ENCODE data around the gene DVL1. TPM values are rescaled to one million over a fixed set of nuclear protein-coding genes. Genes with fewer than 3 reads are reported as not detected.

DVL1 gene
- total RNA-seq (2022; extraction: Qiagen RNA extraction; ENCODE audit: low read depth), result 51.2 to 74.2 TPM (median 71.4 TPM) in 5 replicates

DNA sequence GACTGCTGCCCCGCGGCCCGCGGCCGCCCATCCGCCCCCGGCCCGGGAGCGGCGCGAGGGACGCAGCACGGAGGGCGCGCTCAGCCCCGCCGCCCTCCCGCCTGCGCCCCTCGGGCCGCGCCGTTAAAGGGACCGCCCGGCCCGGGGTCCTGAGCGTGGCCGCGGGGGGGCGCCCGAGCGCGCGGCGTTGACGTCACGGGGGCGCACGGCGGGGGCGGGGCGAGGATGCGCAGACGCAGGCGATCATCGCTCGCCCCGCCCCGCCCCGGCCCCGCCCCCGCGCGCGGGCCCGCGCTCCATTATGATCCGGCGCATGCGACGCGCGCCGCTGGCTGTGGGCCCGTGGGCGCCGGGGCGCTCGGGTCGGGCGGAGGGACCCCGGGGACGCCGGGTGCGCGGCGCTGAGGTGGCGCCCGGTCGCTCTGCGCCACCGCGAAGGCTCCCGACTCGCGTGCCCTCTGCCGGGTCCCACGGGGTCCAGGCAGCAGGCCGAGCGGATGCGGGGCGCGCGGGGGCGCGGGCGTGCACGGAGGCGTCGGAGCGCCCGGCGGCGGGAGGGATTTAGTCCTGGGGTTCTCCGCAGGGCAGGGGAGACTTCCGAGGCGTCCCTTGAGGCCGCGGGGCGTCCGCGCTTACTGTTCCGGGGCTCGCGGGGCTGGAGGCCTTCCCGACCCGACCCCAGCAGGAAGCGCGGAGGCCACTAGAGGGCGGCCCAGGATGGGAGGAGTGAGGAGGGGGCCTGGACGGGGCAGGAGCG is at the start of gene DVL1:
Gene DVL1, minus strand, starts transcription at position 163 of the 757 bp plus-strand sequence. CDS start 353 bp downstream, outside the sequence.

DNA sequence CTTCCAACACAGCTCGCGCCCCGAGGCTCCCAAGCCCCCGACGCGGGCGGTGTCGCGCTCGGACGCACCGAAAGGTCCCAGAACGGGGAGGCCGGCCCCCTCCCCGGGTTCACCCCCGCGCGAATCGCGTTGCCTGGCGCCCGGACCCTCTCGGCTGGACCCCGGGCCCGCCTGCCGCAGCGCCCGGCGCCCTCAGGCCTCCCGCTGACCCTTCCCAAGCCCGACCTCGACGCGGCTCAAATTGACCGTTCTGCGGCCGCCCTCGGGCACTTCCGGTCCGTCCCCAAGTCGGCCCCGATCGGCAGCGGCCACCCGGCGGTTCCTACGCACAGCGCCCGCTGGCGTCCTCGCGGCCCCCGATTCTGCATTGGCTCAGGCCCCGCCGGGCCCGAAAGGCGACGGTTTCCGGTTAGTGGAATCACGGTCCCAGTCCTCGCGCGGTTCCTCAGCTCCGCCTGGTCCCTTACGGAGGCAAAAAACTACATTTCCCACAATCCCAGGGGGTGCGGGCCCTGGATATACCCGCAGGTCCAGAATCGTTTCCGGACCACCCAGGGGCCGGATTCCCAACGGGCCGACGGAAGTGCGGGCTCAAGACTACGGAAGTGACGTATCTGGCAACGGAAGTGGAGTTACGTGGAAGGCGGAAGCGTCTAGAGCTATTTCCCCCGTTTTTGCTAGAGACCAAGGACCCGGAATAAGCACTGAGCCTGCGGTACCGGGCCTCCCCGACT is 25.9 kb upstream of the DVL1 start, which contains the start of gene AURKAIP1:
Gene AURKAIP1, minus strand, starts transcription at position 279 of the 734 bp plus-strand sequence. CDS start 451 bp downstream, outside the sequence.

DNA sequence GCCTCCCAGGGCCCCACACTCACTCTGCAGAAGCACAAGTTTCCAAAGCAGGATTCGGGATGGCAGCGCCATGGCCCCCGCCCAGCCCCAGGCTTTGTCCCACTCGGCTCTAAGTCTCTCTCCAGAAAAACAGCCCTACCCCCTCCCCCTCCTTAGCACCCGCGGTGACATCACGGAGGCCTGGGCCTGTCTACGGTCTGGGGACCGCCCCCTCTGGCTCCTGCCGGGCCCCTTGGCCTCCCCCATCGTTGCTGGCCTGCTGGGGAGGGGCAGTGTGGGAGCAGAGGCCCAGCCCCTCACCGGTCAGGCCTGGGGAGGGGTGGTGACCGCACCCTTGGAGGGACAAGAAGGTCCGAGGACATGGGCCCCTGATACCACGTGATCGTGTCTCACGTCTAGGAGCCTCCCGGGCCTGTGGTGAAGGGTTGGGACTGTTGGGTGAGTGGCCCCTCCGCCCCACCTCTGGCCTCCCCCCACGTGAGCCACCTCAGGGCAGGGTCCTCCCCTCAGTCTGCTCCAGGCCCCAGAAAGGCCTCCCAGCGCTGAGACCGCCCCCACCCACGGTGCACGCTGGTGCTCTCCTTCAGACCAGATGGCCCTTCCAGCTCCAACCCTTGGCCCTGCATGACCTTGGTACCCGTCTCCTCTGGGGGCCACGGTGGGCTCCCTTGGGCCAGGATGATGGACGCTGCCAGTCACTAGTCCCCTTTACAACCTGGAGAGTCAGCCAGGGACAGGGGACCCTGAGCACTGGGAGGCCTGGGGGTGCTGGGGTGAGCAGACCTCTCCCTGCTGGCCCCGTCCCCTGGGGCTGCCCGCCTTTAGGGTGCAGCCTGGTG is 9.4 kb upstream of the DVL1 start, which contains the start of gene MXRA8:
Gene MXRA8, minus strand, starts transcription at position 123 of the 839 bp plus-strand sequence. Its CDS starts 51 bp downstream, at position 72.

DNA sequence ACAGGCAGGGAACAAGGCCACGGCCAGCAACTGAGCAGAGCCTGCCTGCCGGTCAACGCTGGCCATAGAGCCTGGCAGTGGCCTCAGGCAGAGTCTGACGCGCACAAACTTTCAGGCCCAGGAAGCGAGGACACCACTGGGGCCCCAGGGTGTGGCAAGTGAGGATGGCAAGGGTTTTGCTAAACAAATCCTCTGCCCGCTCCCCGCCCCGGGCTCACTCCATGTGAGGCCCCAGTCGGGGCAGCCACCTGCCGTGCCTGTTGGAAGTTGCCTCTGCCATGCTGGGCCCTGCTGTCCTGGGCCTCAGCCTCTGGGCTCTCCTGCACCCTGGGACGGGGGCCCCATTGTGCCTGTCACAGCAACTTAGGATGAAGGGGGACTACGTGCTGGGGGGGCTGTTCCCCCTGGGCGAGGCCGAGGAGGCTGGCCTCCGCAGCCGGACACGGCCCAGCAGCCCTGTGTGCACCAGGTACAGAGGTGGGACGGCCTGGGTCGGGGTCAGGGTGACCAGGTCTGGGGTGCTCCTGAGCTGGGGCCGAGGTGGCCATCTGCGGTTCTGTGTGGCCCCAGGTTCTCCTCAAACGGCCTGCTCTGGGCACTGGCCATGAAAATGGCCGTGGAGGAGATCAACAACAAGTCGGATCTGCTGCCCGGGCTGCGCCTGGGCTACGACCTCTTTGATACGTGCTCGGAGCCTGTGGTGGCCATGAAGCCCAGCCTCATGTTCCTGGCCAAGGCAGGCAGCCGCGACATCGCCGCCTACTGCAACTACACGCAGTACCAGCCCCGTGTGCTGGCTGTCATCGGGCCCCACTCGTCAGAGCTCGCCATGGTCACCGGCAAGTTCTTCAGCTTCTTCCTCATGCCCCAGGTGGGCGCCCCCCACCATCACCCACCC is 17.9 kb downstream of the DVL1 start, which contains the start of gene TAS1R3:
Gene TAS1R3, plus strand, starts transcription at position 213 of the 898 bp plus-strand sequence. Its CDS starts 66 bp downstream, at position 279.

DNA sequence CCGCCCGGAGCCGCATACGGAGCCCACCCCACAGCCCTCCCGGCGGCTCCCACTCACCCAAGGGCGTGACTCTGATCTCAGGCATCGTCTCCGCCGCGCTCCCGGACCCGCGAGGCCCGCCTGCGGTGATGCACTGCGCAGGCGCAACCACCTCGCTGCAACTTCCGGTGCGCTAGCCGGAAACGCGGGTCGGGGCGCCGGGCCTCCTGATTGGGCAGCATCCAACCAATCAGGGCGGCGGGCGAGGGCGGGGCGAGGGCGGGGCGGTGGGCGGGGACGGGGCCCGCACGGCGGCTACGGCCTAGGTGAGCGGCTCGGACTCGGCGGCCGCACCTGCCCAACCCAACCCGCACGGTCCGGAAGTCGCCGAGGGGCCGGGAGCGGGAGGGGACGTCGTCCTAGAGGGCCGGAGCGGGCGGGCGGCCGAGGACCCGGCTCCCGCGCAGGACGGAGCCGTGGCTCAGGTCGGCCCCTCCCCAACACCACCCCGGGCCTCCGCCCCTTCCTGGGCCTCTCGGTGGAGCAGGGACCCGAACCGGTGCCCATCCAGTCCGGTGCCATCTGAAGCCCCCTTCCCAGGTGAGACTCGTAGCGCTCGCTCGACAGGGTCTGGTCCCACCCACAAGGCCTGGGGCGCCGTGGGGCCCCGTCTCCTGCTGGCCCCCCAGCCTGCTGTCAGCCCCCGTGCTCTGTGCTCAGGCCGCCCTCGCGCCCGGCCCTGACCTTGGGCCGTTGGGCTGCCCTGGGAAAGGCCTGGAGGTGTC is 24.5 kb downstream of the DVL1 start, which contains the start of the genes CPTP and INTS11:
Gene CPTP, plus strand, starts transcription at position 279 of the 764 bp plus-strand sequence. CDS start 2,109 bp downstream, outside the sequence.
Gene INTS11, minus strand, starts transcription at position 137 of the 764 bp plus-strand sequence. Its CDS starts 52 bp downstream, at position 85.

DNA sequence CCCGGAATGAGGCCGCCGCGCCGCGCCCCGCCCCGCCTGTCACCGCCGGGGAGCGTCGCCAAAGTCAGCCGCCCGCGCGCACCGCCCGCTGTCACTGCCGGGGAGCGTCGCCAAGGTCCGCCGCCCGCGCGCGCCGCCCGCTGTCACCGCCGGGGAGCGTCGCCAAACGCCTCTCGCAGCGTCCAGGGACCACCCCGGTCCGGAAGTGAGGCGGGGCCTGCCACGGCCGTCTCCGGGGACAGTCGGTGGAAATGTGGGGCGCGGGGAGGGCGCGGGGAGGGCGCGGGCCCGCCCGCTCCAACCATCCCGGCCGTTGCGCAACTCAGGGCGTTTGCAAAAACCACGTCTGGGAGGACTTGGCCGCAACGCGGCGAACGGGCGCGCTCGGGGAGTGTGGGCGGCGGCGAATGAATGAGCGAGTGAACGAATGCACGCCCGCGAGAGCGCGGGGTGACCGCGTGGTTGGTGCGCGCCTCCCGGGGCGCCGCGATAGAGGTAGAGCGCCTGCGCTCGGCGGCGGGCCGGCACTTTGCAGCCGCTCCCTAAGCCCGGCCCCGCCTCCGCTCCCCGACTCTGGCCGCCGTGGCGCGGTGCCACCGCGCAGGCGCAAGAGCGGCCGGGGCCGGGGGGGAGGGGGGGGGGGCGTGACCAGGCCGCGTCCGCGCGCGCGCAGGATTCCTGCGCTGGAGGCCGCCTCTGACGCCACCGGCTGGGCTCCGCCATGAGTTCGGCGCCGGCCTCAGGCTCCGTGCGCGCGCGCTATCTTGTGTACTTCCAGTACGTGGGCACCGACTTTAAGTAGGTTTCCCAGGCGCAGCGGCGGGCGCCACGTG is 41.1 kb downstream of the DVL1 start, which contains the start of the genes ACAP3 and PUSL1:
Gene ACAP3, minus strand, starts transcription at position 8 of the 833 bp plus-strand sequence. CDS start 115 bp downstream, outside the sequence.
Gene PUSL1, plus strand, starts transcription at position 675 of the 833 bp plus-strand sequence. Its CDS starts 47 bp downstream, at position 722.

Other genes starting within 250 kb of the DVL1 start
- 9.8 to 14.4 TPM (median 13.9 TPM) in 5 replicates for gene C1orf159, start 233.3 kb downstream of the DVL1 start, total RNA-seq (2022; extraction: Qiagen RNA extraction; ENCODE audit: low read depth)
- gene TTLL10, start 175.5 kb downstream of the DVL1 start, total RNA-seq (2022; extraction: Qiagen RNA extraction; ENCODE audit: low read depth), result not detected in 5 replicates
- 0.14 to 0.19 TPM in 2 of 5 replicates, not detected in the others for gene TNFRSF18, start 142.8 kb downstream of the DVL1 start, total RNA-seq (2022; extraction: Qiagen RNA extraction; ENCODE audit: low read depth)
- gene TNFRSF4, start 135.3 kb downstream of the DVL1 start, total RNA-seq (2022; extraction: Qiagen RNA extraction; ENCODE audit: low read depth), result 0.12 to 0.22 TPM in 2 of 5 replicates, not detected in the others
- 108 to 134 TPM (median 126 TPM) in 5 replicates for gene SDF4, start 117.4 kb downstream of the DVL1 start, total RNA-seq (2022; extraction: Qiagen RNA extraction; ENCODE audit: low read depth)
- gene B3GALT6, start 117.2 kb downstream of the DVL1 start, total RNA-seq (2022; extraction: Qiagen RNA extraction; ENCODE audit: low read depth), result 11.1 to 18.4 TPM (median 17.7 TPM) in 5 replicates
- gene C1QTNF12, start 102.7 kb downstream of the DVL1 start, total RNA-seq (2022; extraction: Qiagen RNA extraction; ENCODE audit: low read depth), result 0.98 to 1.7 TPM (median 1.6 TPM) in 5 replicates
- gene UBE2J2, start 75.6 kb downstream of the DVL1 start, total RNA-seq (2022; extraction: Qiagen RNA extraction; ENCODE audit: low read depth), result 38.9 to 49.3 TPM (median 46.2 TPM) in 5 replicates
- 0.77 to 2.1 TPM (median 1.1 TPM) in 5 replicates for gene SCNN1D, start 69.0 kb downstream of the DVL1 start, total RNA-seq (2022; extraction: Qiagen RNA extraction; ENCODE audit: low read depth)
- 11.4 to 15.4 TPM (median 14.5 TPM) in 5 replicates for gene ACAP3, start 41.5 kb downstream of the DVL1 start, total RNA-seq (2022; extraction: Qiagen RNA extraction; ENCODE audit: low read depth)
- gene PUSL1, start 40.8 kb downstream of the DVL1 start, total RNA-seq (2022; extraction: Qiagen RNA extraction; ENCODE audit: low read depth), result 17.2 to 24.7 TPM (median 23.5 TPM) in 5 replicates
- gene INTS11, start 24.8 kb downstream of the DVL1 start, total RNA-seq (2022; extraction: Qiagen RNA extraction; ENCODE audit: low read depth), result 45.2 to 58.3 TPM (median 56.8 TPM) in 5 replicates
- 15.6 to 23.7 TPM (median 21.0 TPM) in 5 replicates for gene CPTP, start 24.6 kb downstream of the DVL1 start, total RNA-seq (2022; extraction: Qiagen RNA extraction; ENCODE audit: low read depth)
- 0.08 to 0.19 TPM (median 0.16 TPM) in 5 replicates for gene TAS1R3, start 18.1 kb downstream of the DVL1 start, total RNA-seq (2022; extraction: Qiagen RNA extraction; ENCODE audit: low read depth)
- gene MXRA8, start 9.1 kb upstream of the DVL1 start, total RNA-seq (2022; extraction: Qiagen RNA extraction; ENCODE audit: low read depth), result 0.11 to 0.62 TPM (median 0.56 TPM) in 4 of 5 replicates, not detected in the other
- gene AURKAIP1, start 25.8 kb upstream of the DVL1 start, total RNA-seq (2022; extraction: Qiagen RNA extraction; ENCODE audit: low read depth), result 110 to 188 TPM (median 169 TPM) in 5 replicates
- gene CCNL2, start 49.9 kb upstream of the DVL1 start, total RNA-seq (2022; extraction: Qiagen RNA extraction; ENCODE audit: low read depth), result 43.5 to 57.6 TPM (median 53.1 TPM) in 5 replicates
- 128 to 156 TPM (median 134 TPM) in 5 replicates for gene MRPL20, start 57.9 kb upstream of the DVL1 start, total RNA-seq (2022; extraction: Qiagen RNA extraction; ENCODE audit: low read depth)
- 0.06 TPM in 1 of 5 replicates, not detected in the others for gene ANKRD65, start 71.9 kb upstream of the DVL1 start, total RNA-seq (2022; extraction: Qiagen RNA extraction; ENCODE audit: low read depth)
- 4.4 to 16.3 TPM (median 14.5 TPM) in 5 replicates for gene VWA1, start 86.3 kb upstream of the DVL1 start, total RNA-seq (2022; extraction: Qiagen RNA extraction; ENCODE audit: low read depth)
- not detected in 5 replicates for gene ATAD3C, start 100.3 kb upstream of the DVL1 start, total RNA-seq (2022; extraction: Qiagen RNA extraction; ENCODE audit: low read depth)
- gene ATAD3B, start 122.3 kb upstream of the DVL1 start, total RNA-seq (2022; extraction: Qiagen RNA extraction; ENCODE audit: low read depth), result 1.4 to 3.9 TPM (median 2.9 TPM) in 5 replicates
- gene ATAD3A, start 162.7 kb upstream of the DVL1 start, total RNA-seq (2022; extraction: Qiagen RNA extraction; ENCODE audit: low read depth), result 28.5 to 39.6 TPM (median 37.7 TPM) in 5 replicates
- 0.39 to 0.81 TPM (median 0.44 TPM) in 4 of 5 replicates, not detected in the other for gene TMEM240, start 191.2 kb upstream of the DVL1 start, total RNA-seq (2022; extraction: Qiagen RNA extraction; ENCODE audit: low read depth)
- 84.7 to 113 TPM (median 104 TPM) in 5 replicates for gene SSU72, start 225.4 kb upstream of the DVL1 start, total RNA-seq (2022; extraction: Qiagen RNA extraction; ENCODE audit: low read depth)